ENCODE data around the gene PANK1.

GRCh38 chr10:89556600-89556999 lies 88.4 kb downstream of the PANK1 start:
- no peak for TF ChIP-seq CTCF (IDR thresholded peaks at IDR 0.05)
- TF ChIP-seq POLR2A (IDR thresholded peaks at IDR 0.05): no peak

Measured in tibial nerve (tissue), 3 donors.